GM12801 (cell line): ENCODE results near the gene SPEF2.

ENCODE experiments used
- CTCF ChIP-seq: IDR thresholded peaks from one replicate; pipeline ENCODE4 v1.5.1; 2011; ENCODE audit warnings: control low read depth; ENCODE audit not compliant: insufficient read length; ENCODE audit errors: extremely low read depth

Gene SPEF2

GRCh38 chr5:35685161-35685560 lies 67.5 kb downstream of the SPEF2 start:
- TF ChIP-seq CTCF, result no peak

GRCh38 chr5:35687961-35688360 lies 70.3 kb downstream of the SPEF2 start:
- TF ChIP-seq CTCF, result no peak

GRCh38 chr5:35694481-35694880 lies 76.8 kb downstream of the SPEF2 start:
- TF ChIP-seq CTCF, result no peak

- no peak for TF ChIP-seq CTCF
Measured at GRCh38 chr5:35698047-35698808, 80.6 kb downstream of the SPEF2 start.

- TF ChIP-seq CTCF, result no peak
Measured at GRCh38 chr5:35707659-35708058, 90.0 kb downstream of the SPEF2 start.

GRCh38 chr5:35709688-35710087 lies 92.0 kb downstream of the SPEF2 start:
- TF ChIP-seq CTCF, result no peak

GRCh38 chr5:35717718-35718117 lies 100.1 kb downstream of the SPEF2 start:
- TF ChIP-seq CTCF, result no peak

GRCh38 chr5:35735718-35736117 lies 118.1 kb downstream of the SPEF2 start:
- no peak for TF ChIP-seq CTCF
